Dermis microvascular lymphatic vessel endothelial cell (primary cell): ENCODE measurements around the gene FAHD2A. TPM values are rescaled to one million over a fixed set of nuclear protein-coding genes. Genes with fewer than 3 reads are reported as not detected.
"Not testable (repeated sequence)": the region's sequence is repeated elsewhere in the genome, so short reads cannot be mapped to it uniquely, and the experiment has no call there.

Experiments used
- DNase-seq, 2 donors: peaks; one replicate each; pipeline versions ENCODE4 v3.0.0 to v3.0.0-alpha.2; 2010; ENCODE audit warnings: low read depth in 2 of 2
- total RNA-seq: library from RNA; depleted of rRNA; stranded (reverse); fragments of >200 nt; gene quantifications from 2 replicates; pipeline ENCODE4 v1.2.1, GENCODE V29; 2014

The FAHD2A gene
- total RNA-seq, 1 donor from 2014 or later: 26.4 TPM

GRCh38 chr2:95434507-95435076 lies 32.1 kb downstream of the FAHD2A start:
- not testable (repeated sequence) for DNase-seq

GRCh38 chr2:95435162-95435871 lies 32.8 kb downstream of the FAHD2A start:
- not testable (repeated sequence) for DNase-seq

GRCh38 chr2:95435872-95436209 lies 33.3 kb downstream of the FAHD2A start:
- DNase-seq: not testable (repeated sequence)

- DNase-seq: not testable (repeated sequence)
These were observed 40.1 kb downstream of the FAHD2A start for GRCh38 chr2:95442474-95443099.

GRCh38 chr2:95445317-95445716 lies 42.8 kb downstream of the FAHD2A start:
- not testable (repeated sequence) for DNase-seq

GRCh38 chr2:95463292-95463691 lies 60.8 kb downstream of the FAHD2A start:
- DNase-seq: not testable (repeated sequence)

Other genes starting within 250 kb of the FAHD2A start
- gene ZNF514, start 242.9 kb upstream of the FAHD2A start, total RNA-seq: 6.3 and 9.1 TPM in 2 replicates
- gene ZNF2, start 236.9 kb upstream of the FAHD2A start, total RNA-seq: 5.3 and 8.1 TPM in 2 replicates
- gene ZNF892, start 195.2 kb upstream of the FAHD2A start, total RNA-seq: 3.6 and 4.9 TPM in 2 replicates
- gene PROM2, start 128.3 kb upstream of the FAHD2A start, total RNA-seq: under 0.01 and 0.13 TPM in 2 replicates
- gene KCNIP3, start 105.4 kb upstream of the FAHD2A start, total RNA-seq: 0.13 TPM in 2 replicates
- not detected in 2 replicates for gene TRIM43B, start 82.0 kb downstream of the FAHD2A start, total RNA-seq
- gene TRIM43, start 189.3 kb downstream of the FAHD2A start, total RNA-seq: not detected in 2 replicates